ENCODE results near the gene ATP7A.
"Not testable (repeated sequence)": the region's sequence is repeated elsewhere in the genome, so short reads cannot be mapped to it uniquely, and the experiment has no call there.

The ATP7A gene

GRCh38 chrX:77910108-77910840 lies at the start of gene ATP7A:
Gene ATP7A, plus strand, starts transcription at chrX:77910693. Its CDS starts 60,949 bp downstream, at chrX:77971642.
- DNase-seq = peak; percentile 76

- DNase-seq = no peak
These were observed 35.1 kb upstream of the ATP7A start for GRCh38 chrX:77875372-77875771.

- not testable (repeated sequence) for DNase-seq
These were observed 29.1 kb upstream of the ATP7A start for GRCh38 chrX:77881418-77881817.

- DNase-seq = no peak
These were observed 17.6 kb upstream of the ATP7A start for GRCh38 chrX:77892887-77893286.

GRCh38 chrX:77893713-77894112 lies 16.8 kb upstream of the ATP7A start:
- DNase-seq = no peak

- DNase-seq = peak; percentile 81
These were observed 15.3 kb upstream of the ATP7A start, which contains the start of gene MAGT1 for GRCh38 chrX:77894921-77895886. Gene MAGT1, minus strand, starts transcription at chrX:77895435. Its CDS starts 25 bp downstream, at chrX:77895410.

- DNase-seq = peak; percentile 87
These were observed 11.2 kb upstream of the ATP7A start, which contains the start of gene COX7B for GRCh38 chrX:77899081-77899828. Gene COX7B, plus strand, starts transcription at chrX:77899468. Its CDS starts 86 bp downstream, at chrX:77899554.

GRCh38 chrX:77900688-77901087 lies 9.8 kb upstream of the ATP7A start:
- DNase-seq = no peak

- DNase-seq = no peak
These were observed 9.0 kb upstream of the ATP7A start for GRCh38 chrX:77901506-77901905.

GRCh38 chrX:77917294-77917933 lies 6.9 kb downstream of the ATP7A start:
- DNase-seq = no peak

GRCh38 chrX:77918568-77918967 lies 8.1 kb downstream of the ATP7A start:
- DNase-seq = no peak

GRCh38 chrX:77919370-77919769 lies 8.9 kb downstream of the ATP7A start:
- not testable (repeated sequence) for DNase-seq

GRCh38 chrX:77922787-77923186 lies 12.3 kb downstream of the ATP7A start:
- no peak for DNase-seq

GRCh38 chrX:77924320-77924859 lies 13.9 kb downstream of the ATP7A start:
- DNase-seq = no peak

GRCh38 chrX:77925764-77926163 lies 15.3 kb downstream of the ATP7A start:
- DNase-seq = no peak

GRCh38 chrX:77930581-77930980 lies 20.1 kb downstream of the ATP7A start:
- no peak for DNase-seq

- DNase-seq = no peak
These were observed 25.4 kb downstream of the ATP7A start for GRCh38 chrX:77935886-77936285.

- no peak for DNase-seq
These were observed 25.8 kb downstream of the ATP7A start for GRCh38 chrX:77936299-77936698.

GRCh38 chrX:77937291-77937690 lies 26.8 kb downstream of the ATP7A start:
- DNase-seq = no peak

- no peak for DNase-seq
These were observed 27.7 kb downstream of the ATP7A start for GRCh38 chrX:77938083-77938680.

GRCh38 chrX:77945031-77945430 lies 34.5 kb downstream of the ATP7A start:
- not testable (repeated sequence) for DNase-seq
